ENCODE results near the gene PPP3CA.

PPP3CA gene

GRCh38 chr4:101289306-101289705, 58.0 kb downstream of the PPP3CA start:
- in situ Hi-C loops (cut with MboI; ENCODE audit: low sequenced_read_pairs), result no loop called here

- in situ Hi-C loops (cut with MboI; ENCODE audit: low sequenced_read_pairs), result no loop called here
Observed at GRCh38 chr4:101288365-101289145, 58.8 kb downstream of the PPP3CA start.

- in situ Hi-C loops (cut with MboI; ENCODE audit: low sequenced_read_pairs), result no loop called here
Observed at GRCh38 chr4:101287324-101287723, 60.0 kb downstream of the PPP3CA start.

GRCh38 chr4:101286663-101287062, 60.7 kb downstream of the PPP3CA start:
- in situ Hi-C loops (cut with MboI; ENCODE audit: low sequenced_read_pairs), result no loop called here

- in situ Hi-C loops (cut with MboI; ENCODE audit: low sequenced_read_pairs), result no loop called here
Observed at GRCh38 chr4:101285985-101286384, 61.3 kb downstream of the PPP3CA start.

GRCh38 chr4:101284546-101284945, 62.8 kb downstream of the PPP3CA start:
- in situ Hi-C loops (cut with MboI; ENCODE audit: low sequenced_read_pairs), result no loop called here

GRCh38 chr4:101283434-101283833, 63.9 kb downstream of the PPP3CA start:
- in situ Hi-C loops (cut with MboI; ENCODE audit: low sequenced_read_pairs), result no loop called here

GRCh38 chr4:101282076-101282844, 65.1 kb downstream of the PPP3CA start:
- in situ Hi-C loops (cut with MboI; ENCODE audit: low sequenced_read_pairs), result no loop called here

GRCh38 chr4:101280866-101281600, 66.3 kb downstream of the PPP3CA start:
- in situ Hi-C loops (cut with MboI; ENCODE audit: low sequenced_read_pairs), result no loop called here

- in situ Hi-C loops (cut with MboI; ENCODE audit: low sequenced_read_pairs), result no loop called here
Observed at GRCh38 chr4:101279377-101279871, 67.9 kb downstream of the PPP3CA start.

GRCh38 chr4:101277671-101278070, 69.7 kb downstream of the PPP3CA start:
- in situ Hi-C loops (cut with MboI; ENCODE audit: low sequenced_read_pairs), result no loop called here

GRCh38 chr4:101276661-101277060, 70.7 kb downstream of the PPP3CA start:
- in situ Hi-C loops (cut with MboI; ENCODE audit: low sequenced_read_pairs), result no loop called here

GRCh38 chr4:101274888-101275752, 72.2 kb downstream of the PPP3CA start:
- in situ Hi-C loops (cut with MboI; ENCODE audit: low sequenced_read_pairs), result no loop called here

- in situ Hi-C loops (cut with MboI; ENCODE audit: low sequenced_read_pairs), result no loop called here
Observed at GRCh38 chr4:101271516-101271915, 75.8 kb downstream of the PPP3CA start.

GRCh38 chr4:101269682-101270081, 77.6 kb downstream of the PPP3CA start:
- in situ Hi-C loops (cut with MboI; ENCODE audit: low sequenced_read_pairs), result no loop called here

GRCh38 chr4:101265816-101266172, 81.5 kb downstream of the PPP3CA start:
- in situ Hi-C loops (cut with MboI; ENCODE audit: low sequenced_read_pairs), result no loop called here

GRCh38 chr4:101264993-101265815, 82.1 kb downstream of the PPP3CA start:
- in situ Hi-C loops (cut with MboI; ENCODE audit: low sequenced_read_pairs), result no loop called here

- in situ Hi-C loops (cut with MboI; ENCODE audit: low sequenced_read_pairs), result no loop called here
Observed at GRCh38 chr4:101264512-101264911, 82.8 kb downstream of the PPP3CA start.

- in situ Hi-C loops (cut with MboI; ENCODE audit: low sequenced_read_pairs), result no loop called here
Observed at GRCh38 chr4:101262683-101263082, 84.6 kb downstream of the PPP3CA start.

- in situ Hi-C loops (cut with MboI; ENCODE audit: low sequenced_read_pairs), result no loop called here
Observed at GRCh38 chr4:101259876-101260275, 87.5 kb downstream of the PPP3CA start.
